IMR-90 (cell line): ENCODE measurements around the gene C15orf39.

Source experiments
- CTCF ChIP-seq: conservative IDR thresholded peaks from 2 replicates; pipeline ENCODE4 v1.5.1; 2012; ENCODE audit warnings: mild to moderate bottlenecking, low read depth, low read length, improper control_type of control experiment
- ELK1 ChIP-seq: fragments of 150-350 bp; IDR thresholded peaks from 2 replicates; pipeline ENCODE4 v1.6.1; 2016; ENCODE audit warnings: low read depth, mild to moderate bottlenecking, low read length, moderate library complexity, borderline replicate concordance
- MXI1 ChIP-seq: IDR thresholded peaks from 2 replicates; pipeline ENCODE4 v1.6.1; 2012; ENCODE audit warnings: low read depth, mild to moderate bottlenecking, low read length, moderate library complexity, borderline replicate concordance
- POLR2A ChIP-seq: IDR thresholded peaks from 2 replicates; pipeline ENCODE4 v1.6.1; 2012; ENCODE audit warnings: mild to moderate bottlenecking, low read depth, low read length
- RFX5 ChIP-seq: IDR thresholded peaks from 2 replicates; pipeline ENCODE4 v1.8.0; 2012; ENCODE audit warnings: low read depth, mild to moderate bottlenecking, low read length, moderate library complexity
- SMC3 ChIP-seq: fragments of 150-350 bp; IDR thresholded peaks from 2 replicates; pipeline ENCODE4 v1.6.1; 2016; ENCODE audit warnings: low read depth, mild to moderate bottlenecking, antibody characterized with exemption, low read length, moderate library complexity

GRCh38 chr15:75203908-75204263 is 2.2 kb downstream of the C15orf39 start:
- TF ChIP-seq POLR2A (no peak), ELK1 (no peak), CTCF (no peak), RFX5 (no peak), SMC3 (no peak), MXI1 (no peak)
